Adrenal gland (tissue), 5 donors: ENCODE data around the gene CNTN1.

ENCODE experiments used
- CTCF ChIP-seq, 6 experiments: fragments of 450-650 bp in 4 of 6; fragments of 200-600 bp in 2 of 6; sonication (generic) in 1 of 6; IDR thresholded peaks; 1 replicate in 5 of 6; 2 replicates in 1 of 6; pipeline versions ENCODE4 v1.5.1 to v1.8.0; 2016 to 2021; ENCODE audit warnings: antibody characterized with exemption in 6 of 6, mild to moderate bottlenecking in 2 of 6, moderate library complexity in 1 of 6
- POLR2A ChIP-seq, 2 donors: fragments of 450-650 bp; IDR thresholded peaks; one replicate each; pipeline ENCODE4 v1.6.1; 2017; ENCODE audit warnings: antibody characterized with exemption in 2 of 2, mild to moderate bottlenecking in 2 of 2, moderate library complexity in 1 of 2
- donor health status: DM: no; HTN: no; CAD: no.

GRCh38 chr12:40692765-40693206 is 547 bp downstream of the CNTN1 start:
- TF ChIP-seq CTCF (IDR thresholded peaks at IDR 0.05) (no peak), POLR2A (IDR thresholded peaks at IDR 0.05) (no peak)
